Stimulated activated CD4-positive, alpha-beta T cell treated with anti-CD3 and anti-CD28 coated beads, Interleukin-1b, Interleukin-23, amount 100 ng/mL, for 24 hours (primary cell): ENCODE results near the gene AIP.

Source experiments
- DNase-seq, 4 experiments: peaks; one replicate each; pipeline ENCODE4 v3.0.0-alpha.2; 2020; ENCODE audit warnings: low read depth in 4 of 4, low spot score in 1 of 4

The AIP gene

GRCh38 chr11:67525275-67525976 lies 42.6 kb downstream of the AIP start:
- DNase-seq = no peak

GRCh38 chr11:67528376-67528775 lies 45.5 kb downstream of the AIP start:
- no peak for DNase-seq

GRCh38 chr11:67530282-67530592 lies 47.4 kb downstream of the AIP start:
- DNase-seq = no peak

- no peak for DNase-seq
These were observed 50.1 kb downstream of the AIP start for GRCh38 chr11:67532889-67533288.

- no peak for DNase-seq
These were observed 51.3 kb downstream of the AIP start for GRCh38 chr11:67534070-67534679.

- no peak for DNase-seq
These were observed 52.7 kb downstream of the AIP start for GRCh38 chr11:67535561-67535960.

GRCh38 chr11:67538306-67538705 lies 55.5 kb downstream of the AIP start:
- no peak for DNase-seq

- DNase-seq = no peak
These were observed 56.1 kb downstream of the AIP start for GRCh38 chr11:67538823-67539505.

- no peak for DNase-seq
These were observed 56.7 kb downstream of the AIP start for GRCh38 chr11:67539550-67539949.
